Stimulated activated CD8-positive, alpha-beta memory T cell treated with anti-CD3 and anti-CD28 coated beads, Interleukin-12 subunit alpha, Interleukin-12 subunit beta, amount 100 ng/mL, for 24 hours (primary cell): ENCODE measurements around the gene PHF2.

Experiments used
- DNase-seq: peaks from one replicate; pipeline ENCODE4 v3.0.0-alpha.2; 2020; ENCODE audit errors: extremely low read depth

PHF2 gene

GRCh38 chr9:93652604-93653592 lies 76.5 kb downstream of the PHF2 start:
- no peak for DNase-seq

GRCh38 chr9:93653760-93654159 lies 77.4 kb downstream of the PHF2 start:
- DNase-seq = no peak

- no peak for DNase-seq
Measured at GRCh38 chr9:93654351-93654961, 78.1 kb downstream of the PHF2 start.

GRCh38 chr9:93655621-93656425 lies 79.4 kb downstream of the PHF2 start:
- no peak for DNase-seq

GRCh38 chr9:93656426-93657239 lies 80.2 kb downstream of the PHF2 start:
- DNase-seq = no peak

- no peak for DNase-seq
Measured at GRCh38 chr9:93657331-93658111, 81.1 kb downstream of the PHF2 start.

GRCh38 chr9:93658184-93658925 lies 82.0 kb downstream of the PHF2 start:
- no peak for DNase-seq

GRCh38 chr9:93659044-93659836 lies 82.9 kb downstream of the PHF2 start:
- no peak for DNase-seq

GRCh38 chr9:93659837-93660177 lies 83.4 kb downstream of the PHF2 start:
- DNase-seq = no peak

GRCh38 chr9:93660352-93661046 lies 84.1 kb downstream of the PHF2 start:
- DNase-seq = no peak

- no peak for DNase-seq
Measured at GRCh38 chr9:93661591-93661990, 85.2 kb downstream of the PHF2 start.

- DNase-seq = no peak
Measured at GRCh38 chr9:93662016-93662638, 85.7 kb downstream of the PHF2 start.

GRCh38 chr9:93662952-93663572 lies 86.7 kb downstream of the PHF2 start:
- DNase-seq = no peak

GRCh38 chr9:93663877-93664548 lies 87.6 kb downstream of the PHF2 start:
- no peak for DNase-seq

GRCh38 chr9:93664549-93665120 lies 88.3 kb downstream of the PHF2 start:
- no peak for DNase-seq

GRCh38 chr9:93665128-93665636 lies 88.8 kb downstream of the PHF2 start:
- DNase-seq = no peak
